DND-41 (cell line): Measurements from ENCODE around the gene LASP1NB.

Experiments used
- ATAC-seq: fragments of 200-7000 bp; cut with Tn5 transposase; 3 replicates; pipeline ENCODE4 v1.9.1; 2021; ENCODE audit warnings: low read depth; ENCODE audit not compliant: insufficient read depth
- DNase-seq: peaks from one replicate; pipeline ENCODE4 v3.0.0-alpha.2; 2020
- H2AFZ ChIP-seq: 2 replicates; pipeline ENCODE4 v1.6.0; 2012; ENCODE audit warnings: low read depth, low read length
- H3K27ac ChIP-seq: 2 replicates; pipeline ENCODE4 v1.5.1; 2012; ENCODE audit warnings: low read length, inconsistent platforms
- H3K27me3 ChIP-seq: fragments of 200-600 bp; sonication (generic); 2 replicates; pipeline ENCODE4 v1.6.0; 2012; ENCODE audit warnings: low read length, mild to moderate bottlenecking, inconsistent platforms; ENCODE audit not compliant: insufficient read depth, poor library complexity
- H3K36me3 ChIP-seq: 2 replicates; pipeline ENCODE4 v1.5.1; 2012; ENCODE audit warnings: low read length, inconsistent platforms; ENCODE audit not compliant: insufficient read depth
- H3K4me1 ChIP-seq: 2 replicates; pipeline ENCODE4 v1.5.1; 2012; ENCODE audit warnings: mild to moderate bottlenecking, low read length; ENCODE audit not compliant: insufficient read depth
- H3K4me2 ChIP-seq: 2 replicates; pipeline ENCODE4 v1.6.0; 2012; ENCODE audit warnings: mild to moderate bottlenecking, moderate library complexity, low read length, inconsistent platforms; ENCODE audit not compliant: insufficient read depth
- H3K4me3 ChIP-seq, 2 experiments: fragments of 200-600 bp in 1 of 2; shearing (Covaris generic) in 1 of 2; 2 replicates each; pipeline ENCODE4 v1.5.1; 2012 to 2016; ENCODE audit warnings: inconsistent platforms in 2 of 2, low read length in 2 of 2, mild to moderate bottlenecking in 2 of 2, low read depth in 1 of 2, moderate library complexity in 1 of 2
- H3K79me2 ChIP-seq: 2 replicates; pipeline ENCODE4 v1.6.0; 2012; ENCODE audit warnings: low read length, inconsistent platforms; ENCODE audit not compliant: insufficient read depth
- H3K9ac ChIP-seq: 2 replicates; pipeline ENCODE4 v1.6.0; 2012; ENCODE audit warnings: low read depth, mild to moderate bottlenecking, inconsistent platforms, low read length, moderate library complexity
- H3K9me3 ChIP-seq: 2 replicates; pipeline ENCODE4 v1.5.1; 2012; ENCODE audit warnings: low read length, moderate library complexity, mild to moderate bottlenecking, inconsistent platforms; ENCODE audit not compliant: insufficient read depth, severe bottlenecking
- H4K20me1 ChIP-seq: 2 replicates; pipeline ENCODE4 v1.6.0; 2012; ENCODE audit warnings: low read length; ENCODE audit not compliant: insufficient read depth
- EZH2 ChIP-seq: IDR thresholded peaks from 3 replicates; pipeline ENCODE4 v1.6.1; 2012; ENCODE audit warnings: borderline replicate concordance, low read depth, mild to moderate bottlenecking, moderate library complexity, low read length, inconsistent platforms; ENCODE audit not compliant: severe bottlenecking
- TF ChIP-seq, protein P1 (sequence below): IDR thresholded peaks from 2 replicates; pipeline ENCODE4 v1.5.1; 2012; ENCODE audit warnings: borderline replicate concordance, low read length, moderate library complexity, mild to moderate bottlenecking; ENCODE audit not compliant: poor library complexity, severe bottlenecking; ENCODE audit errors: extremely low read depth

The LASP1NB gene

DNA sequence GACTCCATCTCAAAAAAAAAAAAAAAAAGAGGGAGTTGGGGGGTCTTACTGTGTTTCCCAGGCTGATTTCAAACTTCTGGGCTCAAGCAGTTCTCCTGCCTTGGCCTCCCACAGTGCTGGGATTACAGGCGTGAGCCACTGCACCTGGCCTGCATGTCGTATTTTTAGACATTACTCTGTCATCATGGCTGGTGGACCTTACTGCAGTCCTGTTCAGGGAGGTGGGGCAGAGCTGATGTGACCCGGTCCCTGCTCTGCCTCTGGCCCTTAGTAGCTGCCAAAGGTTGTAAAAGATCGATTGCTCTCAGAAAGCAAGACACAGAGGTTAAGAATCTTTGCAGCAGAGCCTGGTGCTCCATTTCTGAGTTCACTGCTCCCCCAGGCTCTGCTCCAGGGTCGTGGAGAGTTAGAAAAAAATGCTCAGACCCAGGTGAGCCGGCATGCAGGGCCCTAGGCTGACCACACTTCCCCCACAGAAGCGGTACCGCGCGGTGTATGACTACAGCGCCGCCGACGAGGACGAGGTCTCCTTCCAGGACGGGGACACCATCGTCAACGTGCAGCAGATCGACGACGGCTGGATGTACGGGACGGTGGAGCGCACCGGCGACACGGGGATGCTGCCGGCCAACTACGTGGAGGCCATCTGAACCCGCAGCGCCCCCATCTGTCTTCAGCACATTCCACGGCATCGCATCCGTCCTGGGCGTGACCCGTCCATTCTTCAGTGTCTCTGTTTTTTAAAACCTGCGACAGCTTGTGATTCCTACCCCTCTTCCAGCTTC is 7.1 kb upstream of the LASP1NB start:
- no peak for ATAC-seq
- Histone ChIP-seq H3K4me1 (no peaks in the 10 kb centered on the region), H3K36me3 (peaks cover 71% of the 10 kb centered on the region), H3K79me2 (no peaks in the 10 kb centered on the region), H3K4me2 (no peak overlapping the region), H3K27ac (no peak overlapping the region), H3K27me3 (no peaks in the 10 kb centered on the region), H3K9me3 (no peaks in the 10 kb centered on the region), H3K9ac (no peak overlapping the region), H2AFZ (no peak overlapping the region), H4K20me1 (peaks cover 7% of the 10 kb centered on the region; the same call in 1 of the 2 replicates), H3K4me3 (no peak overlapping the region)
- TF ChIP-seq, protein P1, sequence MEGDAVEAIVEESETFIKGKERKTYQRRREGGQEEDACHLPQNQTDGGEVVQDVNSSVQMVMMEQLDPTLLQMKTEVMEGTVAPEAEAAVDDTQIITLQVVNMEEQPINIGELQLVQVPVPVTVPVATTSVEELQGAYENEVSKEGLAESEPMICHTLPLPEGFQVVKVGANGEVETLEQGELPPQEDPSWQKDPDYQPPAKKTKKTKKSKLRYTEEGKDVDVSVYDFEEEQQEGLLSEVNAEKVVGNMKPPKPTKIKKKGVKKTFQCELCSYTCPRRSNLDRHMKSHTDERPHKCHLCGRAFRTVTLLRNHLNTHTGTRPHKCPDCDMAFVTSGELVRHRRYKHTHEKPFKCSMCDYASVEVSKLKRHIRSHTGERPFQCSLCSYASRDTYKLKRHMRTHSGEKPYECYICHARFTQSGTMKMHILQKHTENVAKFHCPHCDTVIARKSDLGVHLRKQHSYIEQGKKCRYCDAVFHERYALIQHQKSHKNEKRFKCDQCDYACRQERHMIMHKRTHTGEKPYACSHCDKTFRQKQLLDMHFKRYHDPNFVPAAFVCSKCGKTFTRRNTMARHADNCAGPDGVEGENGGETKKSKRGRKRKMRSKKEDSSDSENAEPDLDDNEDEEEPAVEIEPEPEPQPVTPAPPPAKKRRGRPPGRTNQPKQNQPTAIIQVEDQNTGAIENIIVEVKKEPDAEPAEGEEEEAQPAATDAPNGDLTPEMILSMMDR, result peak; percentile 9
- TF ChIP-seq EZH2, result no peak
- no peak for DNase-seq

DNA sequence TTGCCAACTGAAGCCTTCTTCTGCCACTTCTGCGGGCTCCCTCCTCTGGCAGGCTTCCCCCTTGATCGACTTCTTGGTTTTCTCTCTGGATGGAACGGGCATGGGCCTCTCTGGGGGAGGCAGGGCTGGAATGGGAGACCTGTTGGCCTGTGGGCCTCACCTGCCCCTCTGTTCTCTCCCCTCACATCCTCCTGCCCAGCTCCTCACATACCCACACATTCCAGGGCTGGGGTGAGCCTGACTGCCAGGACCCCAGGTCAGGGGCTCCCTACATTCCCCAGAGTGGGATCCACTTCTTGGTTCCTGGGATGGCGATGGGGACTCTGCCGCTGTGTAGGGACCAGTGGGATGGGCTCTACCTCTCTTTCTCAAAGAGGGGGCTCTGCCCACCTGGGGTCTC is 6.5 kb upstream of the LASP1NB start:
- Histone ChIP-seq H3K4me1 (no peaks in the 10 kb centered on the region), H4K20me1 (peaks cover 7% of the 10 kb centered on the region; the same call in 1 of the 2 replicates), H3K36me3 (peaks cover 67% of the 10 kb centered on the region), H3K4me2 (no peak overlapping the region), H3K27ac (no peak overlapping the region), H3K27me3 (no peaks in the 10 kb centered on the region), H2AFZ (no peak overlapping the region), H3K4me3 (no peak overlapping the region), H3K79me2 (no peaks in the 10 kb centered on the region), H3K9me3 (no peaks in the 10 kb centered on the region), H3K9ac (no peak overlapping the region)
- DNase-seq (no peak), ATAC-seq (no peak)
- TF ChIP-seq EZH2, result no peak

DNA sequence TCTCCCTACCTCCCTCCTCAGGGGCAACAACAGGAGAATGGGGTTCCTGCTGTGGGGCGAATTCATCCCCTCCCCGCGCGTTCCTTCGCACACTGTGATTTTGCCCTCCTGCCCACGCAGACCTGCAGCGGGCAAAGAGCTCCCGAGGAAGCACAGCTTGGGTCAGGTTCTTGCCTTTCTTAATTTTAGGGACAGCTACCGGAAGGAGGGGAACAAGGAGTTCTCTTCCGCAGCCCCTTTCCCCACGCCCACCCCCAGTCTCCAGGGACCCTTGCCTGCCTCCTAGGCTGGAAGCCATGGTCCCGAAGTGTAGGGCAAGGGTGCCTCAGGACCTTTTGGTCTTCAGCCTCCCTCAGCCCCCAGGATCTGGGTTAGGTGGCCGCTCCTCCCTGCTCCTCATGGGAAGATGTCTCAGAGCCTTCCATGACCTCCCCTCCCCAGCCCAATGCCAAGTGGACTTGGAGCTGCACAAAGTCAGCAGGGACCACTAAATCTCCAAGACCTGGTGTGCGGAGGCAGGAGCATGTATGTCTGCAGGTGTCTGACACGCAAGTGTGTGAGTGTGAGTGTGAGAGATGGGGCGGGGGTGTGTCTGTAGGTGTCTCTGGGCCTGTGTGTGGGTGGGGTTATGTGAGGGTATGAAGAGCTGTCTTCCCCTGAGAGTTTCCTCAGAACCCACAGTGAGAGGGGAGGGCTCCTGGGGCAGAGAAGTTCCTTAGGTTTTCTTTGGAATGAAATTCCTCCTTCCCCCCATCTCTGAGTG is 5.9 kb upstream of the LASP1NB start:
- H4K20me1 ChIP-seq, result peaks cover 7% of the 10 kb centered on the region; the same call in 1 of the 2 replicates
- DNase-seq (no peak), ATAC-seq (no peak)
- no peak overlapping the region for H3K4me2 ChIP-seq
- H3K4me3 ChIP-seq, result no peak overlapping the region
- TF ChIP-seq, protein P1, result no peak
- H3K79me2 ChIP-seq, result no peaks in the 10 kb centered on the region
- no peak overlapping the region for H2AFZ ChIP-seq
- H3K27ac ChIP-seq, result no peak overlapping the region
- H3K27me3 ChIP-seq, result no peaks in the 10 kb centered on the region
- H3K9me3 ChIP-seq, result no peaks in the 10 kb centered on the region
- H3K9ac ChIP-seq, result no peak overlapping the region
- H3K4me1 ChIP-seq, result no peaks in the 10 kb centered on the region
- H3K36me3 ChIP-seq, result peaks cover 61% of the 10 kb centered on the region
